Fibroblast of the aortic adventitia (primary cell): ENCODE measurements around the gene TMX2. TPM values are rescaled to one million over a fixed set of nuclear protein-coding genes. Genes with fewer than 3 reads are reported as not detected.

ENCODE experiments used
- DNase-seq: peaks from one replicate; pipeline ENCODE4 v3.0.0-alpha.2; 2010; ENCODE audit warnings: low read depth
- H3K4me3 ChIP-seq: 2 replicates; pipeline ENCODE4 v1.5.1; 2011; ENCODE audit warnings: low read depth, mild to moderate bottlenecking, control low read depth, low read length, moderate library complexity
- small RNA-seq: library from RNA; depleted of rRNA; stranded (forward); fragments of <200 nt; gene quantifications from one replicate; pipeline ENCODE3, GENCODE V24; 2012
- total RNA-seq: library from RNA; depleted of rRNA; stranded (reverse); fragments of >200 nt; gene quantifications from 2 replicates; pipeline ENCODE4 v1.2.3, GENCODE V29; 2012; ENCODE audit warnings: low replicate concordance
- TF ChIP-seq, protein P1 (sequence below): IDR thresholded peaks from 2 replicates; pipeline ENCODE4 v1.5.1; 2011; ENCODE audit warnings: mild to moderate bottlenecking, low read length, control low read depth, inconsistent platforms; ENCODE audit not compliant: insufficient read depth

TMX2 gene
- total RNA-seq, 1 donor, result 66.6 TPM

DNA sequence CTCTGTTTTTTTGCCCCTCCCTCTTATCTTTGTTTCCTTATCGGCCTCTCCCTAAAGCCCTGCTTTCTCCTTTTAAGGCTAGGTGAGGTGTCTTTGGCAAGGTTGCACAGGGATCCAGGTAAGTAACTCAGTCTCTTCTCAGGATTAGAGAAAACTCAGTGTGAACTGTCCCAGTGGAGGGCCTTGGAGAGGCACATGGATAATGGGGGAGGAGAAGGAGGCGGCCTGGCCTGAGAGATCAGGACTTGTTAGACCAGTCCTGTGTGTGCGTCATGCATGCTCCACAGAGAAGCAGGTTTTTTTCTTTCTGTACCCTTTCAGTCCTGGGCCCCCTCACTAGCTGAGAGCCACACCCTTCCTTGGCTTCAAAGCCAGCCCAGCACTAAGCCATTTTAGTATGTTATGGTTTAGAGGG, 69.1 kb downstream of the TMX2 start:
- no peak overlapping the region for H3K4me3 ChIP-seq
- peak; percentile 30 for DNase-seq
- TF ChIP-seq, protein P1, sequence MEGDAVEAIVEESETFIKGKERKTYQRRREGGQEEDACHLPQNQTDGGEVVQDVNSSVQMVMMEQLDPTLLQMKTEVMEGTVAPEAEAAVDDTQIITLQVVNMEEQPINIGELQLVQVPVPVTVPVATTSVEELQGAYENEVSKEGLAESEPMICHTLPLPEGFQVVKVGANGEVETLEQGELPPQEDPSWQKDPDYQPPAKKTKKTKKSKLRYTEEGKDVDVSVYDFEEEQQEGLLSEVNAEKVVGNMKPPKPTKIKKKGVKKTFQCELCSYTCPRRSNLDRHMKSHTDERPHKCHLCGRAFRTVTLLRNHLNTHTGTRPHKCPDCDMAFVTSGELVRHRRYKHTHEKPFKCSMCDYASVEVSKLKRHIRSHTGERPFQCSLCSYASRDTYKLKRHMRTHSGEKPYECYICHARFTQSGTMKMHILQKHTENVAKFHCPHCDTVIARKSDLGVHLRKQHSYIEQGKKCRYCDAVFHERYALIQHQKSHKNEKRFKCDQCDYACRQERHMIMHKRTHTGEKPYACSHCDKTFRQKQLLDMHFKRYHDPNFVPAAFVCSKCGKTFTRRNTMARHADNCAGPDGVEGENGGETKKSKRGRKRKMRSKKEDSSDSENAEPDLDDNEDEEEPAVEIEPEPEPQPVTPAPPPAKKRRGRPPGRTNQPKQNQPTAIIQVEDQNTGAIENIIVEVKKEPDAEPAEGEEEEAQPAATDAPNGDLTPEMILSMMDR, result no peak

- no peak overlapping the region for H3K4me3 ChIP-seq
- TF ChIP-seq, protein P1, result no peak
- DNase-seq, result no peak
Observed at GRCh38 chr11:57785072-57785471, 72.7 kb downstream of the TMX2 start.

DNA sequence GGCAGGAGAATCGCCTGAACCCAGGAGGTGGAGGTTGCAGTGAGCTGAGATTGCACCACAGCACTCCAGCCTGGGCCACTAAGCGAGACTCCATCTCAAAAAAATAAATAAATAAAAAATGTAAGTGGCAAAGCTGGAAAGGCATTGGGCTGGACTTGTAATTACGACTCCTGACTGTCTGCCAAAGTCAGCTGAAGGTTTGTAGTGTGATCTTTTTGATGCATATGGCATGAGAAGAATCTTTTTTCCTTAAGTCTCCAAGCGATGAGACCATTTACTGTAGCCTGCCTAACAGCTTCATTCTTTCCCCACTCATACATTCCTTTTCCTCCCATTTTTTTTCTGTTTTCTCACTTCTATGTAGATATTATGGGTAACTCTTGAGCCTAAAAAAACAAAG, 74.0 kb downstream of the TMX2 start:
- no peak for DNase-seq
- TF ChIP-seq, protein P1, result no peak
- H3K4me3 ChIP-seq, result no peak overlapping the region

DNA sequence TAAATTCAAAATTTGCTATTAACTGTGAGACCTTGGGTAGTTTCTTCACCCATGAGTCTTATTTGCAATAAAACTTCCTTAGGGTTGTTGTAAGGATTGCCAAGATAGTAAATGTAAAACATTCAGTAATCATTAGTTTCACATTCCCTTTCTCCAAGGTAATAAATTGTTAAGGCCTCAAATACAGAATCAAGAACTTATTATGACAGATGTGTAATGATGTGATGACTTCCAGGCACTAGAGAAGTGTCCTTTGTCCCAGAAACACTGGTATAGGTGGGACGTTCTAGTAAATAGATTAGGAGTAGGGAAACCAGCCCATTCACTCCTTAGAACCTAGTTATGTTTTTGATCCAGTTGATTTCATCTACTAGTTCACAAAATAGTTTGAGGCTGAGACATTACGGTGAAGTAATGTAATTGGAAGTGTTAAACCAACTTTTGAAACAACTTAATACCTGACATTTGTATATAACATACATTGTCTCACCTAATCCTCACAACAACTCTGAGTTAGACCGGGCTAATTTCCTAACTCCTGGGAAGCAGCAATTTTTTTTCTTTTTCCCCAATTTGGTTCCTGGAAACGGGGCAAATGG, 74.7 kb downstream of the TMX2 start:
- H3K4me3 ChIP-seq, result no peak overlapping the region
- DNase-seq, result no peak
- TF ChIP-seq, protein P1, result no peak

GRCh38 chr11:57787920-57788702, 75.7 kb downstream of the TMX2 start:
- TF ChIP-seq, protein P1, result no peak
- DNase-seq, result no peak
- H3K4me3 ChIP-seq, result no peak overlapping the region

- DNase-seq, result no peak
- TF ChIP-seq, protein P1, result no peak
- no peak overlapping the region for H3K4me3 ChIP-seq
Observed at GRCh38 chr11:57788703-57789088, 76.3 kb downstream of the TMX2 start.

Small RNAs within 50 kb of the gene (small RNA-seq; reads per million reads assigned to genes)
- gene TMX2-CTNND1, result not detected

Other genes starting within 250 kb of the TMX2 start
- gene SLC43A1, start 196.9 kb upstream of the TMX2 start, total RNA-seq, result 11.4 and 15.3 TPM in 2 replicates
- gene TIMM10, start 181.8 kb upstream of the TMX2 start, total RNA-seq, result 32.1 and 77.5 TPM in 2 replicates
- gene SMTNL1, start 175.0 kb upstream of the TMX2 start, total RNA-seq, result not detected in 2 replicates
- gene UBE2L6, start 144.9 kb upstream of the TMX2 start, total RNA-seq, result 30.6 and 41.1 TPM in 2 replicates
- gene SERPING1, start 114.9 kb upstream of the TMX2 start, total RNA-seq, result 64.9 and 77.0 TPM in 2 replicates
- gene YPEL4, start 62.7 kb upstream of the TMX2 start, total RNA-seq, result 1.4 and 1.7 TPM in 2 replicates
- 12.6 and 16.2 TPM in 2 replicates for gene CLP1, start 54.8 kb upstream of the TMX2 start, total RNA-seq
- gene ZDHHC5, start 44.5 kb upstream of the TMX2 start, total RNA-seq, result 30.0 and 49.6 TPM in 2 replicates
- 2.6 and 16.9 TPM in 2 replicates for gene MED19, start 378 bp upstream of the TMX2 start, total RNA-seq
- 63.4 and 139 TPM in 2 replicates for gene SELENOH, start 28.9 kb downstream of the TMX2 start, total RNA-seq
- 0.09 TPM in 1 of 2 replicates, not detected in the other for gene BTBD18, start 39.2 kb downstream of the TMX2 start, total RNA-seq
- gene CTNND1, start 49.2 kb downstream of the TMX2 start, total RNA-seq, result 83.1 and 169 TPM in 2 replicates